T-helper 2 cell treated with Interferon-gamma antibody and Interleukin-4, amounts not matched to agents 100 ng/mL and 5 ng/mL, for 36 hours (primary cell): ENCODE data around the gene CCR7. TPM values are rescaled to one million over a fixed set of nuclear protein-coding genes. Genes with fewer than 3 reads are reported as not detected.

Experiments used
- intact Hi-C: fragments of 100-400 bp; cut with micrococcal nuclease; formaldehyde crosslinking; loops from one replicate; pipeline ENCODE4 v1.15.1; 2023
- total RNA-seq: library from RNA; stranded (reverse); gene quantifications from 2 replicates; pipeline ENCODE4 v1.2.3, GENCODE V29; 2022

Gene CCR7
- 111 and 113 TPM in 2 replicates for total RNA-seq

DNA sequence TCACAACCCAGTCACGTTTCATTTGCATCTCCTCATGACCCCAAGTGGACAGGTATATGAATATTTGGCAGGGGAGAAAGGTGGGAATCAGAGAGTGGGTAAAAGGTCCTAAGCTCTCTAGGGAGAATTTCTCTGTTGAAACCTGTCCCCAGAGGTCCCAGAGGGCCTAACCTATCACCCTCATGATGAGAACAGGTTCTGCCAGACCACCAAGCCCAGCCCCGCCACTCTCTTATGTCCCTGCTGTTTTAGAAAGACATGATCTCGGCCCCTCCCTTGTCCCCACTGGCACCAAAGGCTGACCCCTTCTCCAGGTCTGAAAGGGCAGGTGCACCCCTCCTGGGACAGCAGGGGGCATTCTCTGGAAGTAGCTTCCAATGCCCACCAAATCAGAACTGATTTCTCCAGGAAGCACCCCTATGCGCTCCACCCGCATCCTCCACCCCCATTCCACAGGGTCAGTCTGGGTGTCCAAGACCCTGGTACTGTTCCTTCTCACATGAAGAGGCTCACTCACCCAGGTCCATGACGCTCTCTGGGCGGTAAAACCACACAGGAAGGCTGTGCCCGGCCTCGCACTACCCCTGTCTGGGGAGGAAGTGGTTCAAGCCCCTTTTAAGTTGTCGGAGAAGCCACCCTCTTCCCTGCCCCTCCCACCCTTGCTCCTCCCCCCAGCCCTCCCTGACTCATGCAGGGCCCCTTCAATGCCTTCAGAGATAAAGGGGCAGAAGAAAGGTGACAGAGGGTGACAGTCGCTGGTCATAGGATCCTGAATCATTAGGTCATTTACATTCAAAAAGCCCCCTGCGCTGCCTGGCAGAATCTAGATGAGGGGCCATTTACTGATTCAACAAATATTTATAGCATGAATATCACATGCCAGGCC lies at the start of gene CCR7:
Gene CCR7, minus strand, starts transcription at position 590 of the 886 bp plus-strand sequence. Its CDS starts 63 bp downstream, at position 527.
- intact Hi-C loops, result loop anchor here (1.0 to 10.0 kb wide), 2 partner anchors 33 to 250 kb away; no protein-coding TSS in a partner anchor

DNA sequence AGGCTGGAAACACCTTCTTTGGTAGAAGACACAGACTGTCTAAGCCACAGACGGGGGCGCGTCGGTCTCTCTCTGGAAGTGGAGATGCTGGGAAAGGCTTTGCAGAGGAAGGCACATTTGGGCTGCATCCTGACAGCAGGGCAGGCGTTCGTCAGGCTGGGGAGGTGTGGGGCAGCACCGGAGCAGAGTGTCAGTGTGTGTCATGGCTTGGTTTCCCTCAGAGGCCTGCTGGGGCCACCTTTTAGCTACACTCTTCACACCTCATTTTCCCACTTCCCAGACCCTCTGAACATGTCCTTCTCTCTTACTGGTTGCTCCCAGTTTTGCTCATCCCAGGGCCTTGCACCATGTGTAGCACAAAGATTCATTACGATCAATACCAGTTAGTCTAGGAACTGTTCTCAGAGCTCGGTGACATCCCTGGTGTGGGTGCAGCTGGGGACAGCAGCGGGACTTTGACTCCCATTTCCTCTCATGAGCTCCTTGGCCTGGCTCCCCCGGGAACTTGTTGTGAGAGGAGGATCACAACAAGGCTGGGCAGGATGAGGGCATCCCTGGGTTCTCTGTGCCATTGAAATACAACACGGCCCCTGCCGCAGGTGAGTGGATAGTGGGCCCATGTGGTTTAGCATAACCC lies 49.3 kb upstream of the CCR7 start:
- intact Hi-C loops, result loop anchor here (2.0 kb wide), 1 partner anchor 52 kb away; no protein-coding TSS in a partner anchor

- intact Hi-C loops, result loop anchor here (2.0 kb wide), 1 partner anchor 51 kb away; no protein-coding TSS in a partner anchor
Measured at GRCh38 chr17:40613467-40614154, 48.3 kb upstream of the CCR7 start.

- intact Hi-C loops, result no loop called here
Measured at GRCh38 chr17:40612599-40613244, 47.5 kb upstream of the CCR7 start.

DNA sequence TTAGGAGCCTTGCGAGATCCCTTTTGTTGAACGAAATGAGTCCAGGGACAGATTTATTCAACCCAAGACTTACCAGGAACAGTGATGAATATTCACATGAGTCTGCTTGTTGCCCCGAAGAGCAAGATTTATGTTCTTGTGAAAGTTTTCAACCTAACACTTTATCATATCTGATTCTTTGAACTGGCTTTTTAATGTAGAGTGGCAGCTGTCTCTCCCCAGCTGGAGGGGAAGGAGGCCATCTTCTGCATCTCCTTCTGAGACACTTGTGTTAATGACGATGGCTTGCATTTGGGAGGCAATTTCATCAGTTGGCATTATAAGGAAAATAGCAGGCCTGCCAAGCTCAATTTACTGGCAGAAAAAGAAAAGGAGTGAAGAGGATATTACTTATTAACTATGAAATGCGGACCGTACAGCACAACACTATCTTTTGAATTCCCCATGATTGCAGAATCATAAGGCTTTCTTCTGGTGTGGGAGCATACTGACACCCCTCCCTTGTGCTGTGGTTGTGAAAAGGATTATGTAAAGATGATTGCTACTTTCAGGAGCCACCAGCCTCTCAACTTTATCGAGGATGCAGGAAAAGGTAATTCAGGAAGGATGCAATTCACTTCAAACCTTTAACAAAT lies 46.7 kb upstream of the CCR7 start:
- intact Hi-C loops, result no loop called here

DNA sequence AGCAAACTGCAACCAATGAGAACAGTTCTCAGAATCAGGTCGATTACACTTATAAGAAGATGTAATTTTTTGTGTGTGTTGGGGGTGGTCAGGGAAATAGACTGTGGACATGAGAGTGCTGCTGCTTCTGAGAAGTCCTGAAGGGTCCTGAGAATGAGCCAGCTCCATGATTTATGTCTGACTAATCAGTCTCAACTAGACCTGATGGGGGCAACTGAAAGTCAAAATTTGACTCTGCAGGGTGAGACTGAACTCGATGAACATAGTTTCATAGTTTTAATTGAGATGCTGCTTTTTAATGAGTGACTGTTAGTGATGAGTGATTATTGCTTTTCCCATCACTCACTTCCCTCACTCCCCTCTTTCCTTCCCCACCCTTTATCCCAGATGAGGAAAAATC lies 45.1 kb upstream of the CCR7 start:
- intact Hi-C loops, result no loop called here

- intact Hi-C loops, result no loop called here
Measured at GRCh38 chr17:40608061-40608581, 42.8 kb upstream of the CCR7 start.

DNA sequence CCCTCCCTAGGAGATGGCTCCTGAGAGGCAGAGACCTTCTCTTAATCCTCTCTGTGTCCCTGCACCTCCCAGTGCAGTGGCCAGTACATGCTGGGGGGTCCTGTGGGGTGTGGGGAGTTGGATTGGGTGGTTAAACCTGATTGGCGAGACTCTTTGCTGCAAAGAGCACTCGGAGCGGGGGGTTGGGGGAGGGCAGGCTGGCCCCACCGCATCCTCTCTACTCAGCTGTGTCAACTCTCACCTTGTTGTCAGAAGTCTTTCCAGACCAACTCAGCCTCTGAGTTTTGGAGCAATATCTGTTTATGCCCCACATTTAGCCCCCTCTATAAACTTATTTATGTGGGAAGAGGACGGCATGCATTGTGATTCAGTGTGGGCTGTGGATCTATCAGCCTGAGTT lies 42.4 kb upstream of the CCR7 start:
- intact Hi-C loops, result no loop called here

DNA sequence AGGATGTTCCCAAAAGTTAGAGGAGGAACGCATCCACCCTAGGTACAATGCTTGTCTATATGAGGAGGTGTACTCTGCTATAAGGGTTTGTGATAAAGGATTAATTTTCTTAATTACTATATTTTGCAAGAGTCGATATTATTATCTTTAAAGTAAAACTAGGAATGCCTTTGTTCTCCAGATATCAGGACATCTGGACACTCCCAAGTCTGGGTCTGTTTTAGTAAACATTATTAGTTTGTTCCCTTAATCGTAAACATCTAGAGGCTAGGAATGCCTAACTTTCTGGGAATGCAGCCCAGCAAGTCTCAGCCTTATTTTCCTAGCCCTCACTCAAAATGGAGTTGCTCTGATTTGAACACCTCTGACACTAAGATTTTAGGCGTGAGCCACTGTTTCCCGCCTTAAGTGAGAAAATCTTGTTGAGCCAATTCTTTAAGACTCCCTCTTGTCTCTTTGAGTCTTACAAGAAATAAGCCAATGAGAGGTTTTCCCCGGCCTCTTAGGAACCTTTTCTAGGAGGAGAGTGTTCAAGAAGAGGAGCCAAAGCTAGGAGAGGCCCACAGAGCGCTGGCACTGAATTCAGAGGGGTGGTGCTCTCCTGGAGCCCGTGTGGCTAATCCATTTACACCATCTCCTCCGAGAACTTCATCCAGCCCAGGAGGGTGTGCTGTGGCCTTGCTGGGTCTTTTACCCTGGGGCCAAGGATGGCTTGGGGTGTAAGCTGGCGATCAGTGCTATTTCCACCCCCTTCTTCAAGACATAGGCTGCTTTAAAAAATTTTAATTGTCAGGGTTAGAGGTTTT lies 41.5 kb upstream of the CCR7 start:
- intact Hi-C loops, result no loop called here

DNA sequence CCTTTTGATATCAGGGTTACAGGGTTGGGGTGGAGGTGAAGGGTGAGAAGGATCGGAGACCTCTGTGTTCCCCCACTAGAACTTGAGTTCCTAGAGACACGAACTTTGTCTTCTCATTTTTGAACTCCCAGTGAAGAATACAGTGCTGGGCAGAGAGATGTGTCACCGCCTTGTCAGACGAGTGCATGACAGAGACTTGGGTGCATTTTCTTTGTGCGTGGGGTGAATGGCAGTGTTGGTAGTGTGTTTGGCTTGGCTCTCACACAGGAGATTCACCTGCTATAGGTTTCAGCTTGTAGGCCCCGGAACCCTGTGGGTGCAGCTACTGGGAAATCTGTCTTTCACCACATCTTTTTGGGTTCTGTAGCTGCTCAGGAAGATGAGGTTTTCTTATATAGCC lies 40.0 kb upstream of the CCR7 start:
- intact Hi-C loops, result no loop called here

- intact Hi-C loops, result no loop called here
Measured at GRCh38 chr17:40604327-40605080, 39.2 kb upstream of the CCR7 start.

DNA sequence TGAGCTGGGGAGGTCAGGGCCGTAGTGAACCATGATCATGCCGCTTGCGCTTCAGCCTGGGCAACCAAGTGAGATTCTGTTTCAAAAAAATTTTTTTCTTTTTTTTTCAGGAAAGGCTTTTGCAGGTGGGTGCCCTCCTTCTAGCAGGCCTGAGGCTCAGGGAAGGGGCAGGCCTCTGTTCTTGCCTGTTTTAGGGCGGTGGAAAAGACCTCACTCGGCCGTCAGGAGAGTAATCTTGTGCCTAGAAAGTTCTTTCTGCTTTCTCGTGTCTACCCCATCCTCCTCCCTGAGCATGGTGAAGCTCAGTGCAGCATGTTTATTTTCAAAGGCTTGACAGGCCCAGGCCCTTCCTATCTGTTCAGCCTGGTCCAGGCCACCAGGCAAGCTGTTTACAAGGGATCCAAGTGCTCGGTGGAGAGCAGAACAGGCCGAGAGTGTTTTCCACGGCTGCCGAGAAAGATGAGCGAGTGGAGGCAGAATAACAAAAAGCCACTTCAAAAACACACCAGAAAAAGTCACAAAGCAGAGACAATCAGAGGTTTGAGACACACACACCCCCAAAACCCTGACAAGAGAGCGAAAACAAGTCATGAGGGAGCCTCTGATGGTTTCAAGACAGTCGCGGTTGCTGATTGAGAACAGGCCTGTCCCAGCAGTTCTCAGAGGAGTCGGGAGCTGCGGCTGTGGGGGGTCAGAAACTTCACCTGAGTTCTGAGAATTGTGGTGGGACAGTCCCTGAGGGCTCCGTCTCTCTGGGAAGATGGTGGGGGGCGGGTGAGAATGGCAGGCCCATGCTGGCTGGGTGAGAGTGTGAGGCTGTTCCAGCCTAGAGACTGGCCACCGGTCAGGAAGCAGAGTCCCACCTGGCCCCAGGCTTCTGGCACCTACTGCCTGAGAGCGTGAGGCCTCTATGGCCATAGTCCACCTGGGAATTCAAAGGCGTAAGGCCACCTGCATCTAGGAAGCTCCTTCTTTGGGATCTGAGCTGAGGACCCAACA lies 37.5 kb upstream of the CCR7 start:
- intact Hi-C loops, result no loop called here

- intact Hi-C loops, result no loop called here
Measured at GRCh38 chr17:40600486-40601046, 35.3 kb upstream of the CCR7 start.

GRCh38 chr17:40599468-40599763 lies 34.1 kb upstream of the CCR7 start:
- intact Hi-C loops, result loop anchor here (2.0 kb wide), 1 partner anchor 23 kb away; no protein-coding TSS in a partner anchor

- intact Hi-C loops, result loop anchor here (1.0 to 2.0 kb wide), 2 partner anchors 22 to 34 kb away; partner anchors contain the start of gene CCR7
Measured at GRCh38 chr17:40598619-40599467, 33.6 kb upstream of the CCR7 start.

- intact Hi-C loops, result loop anchor here (1.0 to 2.0 kb wide), 2 partner anchors 21 to 33 kb away; partner anchors contain the start of gene CCR7
Measured at GRCh38 chr17:40598301-40598618, 33.0 kb upstream of the CCR7 start.
